NCI-H1105 (cell line): ENCODE measurements around the gene SCNN1G.
"Not testable (repeated sequence)": the region's sequence is repeated elsewhere in the genome, so short reads cannot be mapped to it uniquely, and the experiment has no call there.

Experiments
- DNase-seq: peaks from one replicate; lab custom pipeline; 2025; lab: John Stamatoyannopoulos, UW

SCNN1G gene, protein sequence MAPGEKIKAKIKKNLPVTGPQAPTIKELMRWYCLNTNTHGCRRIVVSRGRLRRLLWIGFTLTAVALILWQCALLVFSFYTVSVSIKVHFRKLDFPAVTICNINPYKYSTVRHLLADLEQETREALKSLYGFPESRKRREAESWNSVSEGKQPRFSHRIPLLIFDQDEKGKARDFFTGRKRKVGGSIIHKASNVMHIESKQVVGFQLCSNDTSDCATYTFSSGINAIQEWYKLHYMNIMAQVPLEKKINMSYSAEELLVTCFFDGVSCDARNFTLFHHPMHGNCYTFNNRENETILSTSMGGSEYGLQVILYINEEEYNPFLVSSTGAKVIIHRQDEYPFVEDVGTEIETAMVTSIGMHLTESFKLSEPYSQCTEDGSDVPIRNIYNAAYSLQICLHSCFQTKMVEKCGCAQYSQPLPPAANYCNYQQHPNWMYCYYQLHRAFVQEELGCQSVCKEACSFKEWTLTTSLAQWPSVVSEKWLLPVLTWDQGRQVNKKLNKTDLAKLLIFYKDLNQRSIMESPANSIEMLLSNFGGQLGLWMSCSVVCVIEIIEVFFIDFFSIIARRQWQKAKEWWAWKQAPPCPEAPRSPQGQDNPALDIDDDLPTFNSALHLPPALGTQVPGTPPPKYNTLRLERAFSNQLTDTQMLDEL

DNA sequence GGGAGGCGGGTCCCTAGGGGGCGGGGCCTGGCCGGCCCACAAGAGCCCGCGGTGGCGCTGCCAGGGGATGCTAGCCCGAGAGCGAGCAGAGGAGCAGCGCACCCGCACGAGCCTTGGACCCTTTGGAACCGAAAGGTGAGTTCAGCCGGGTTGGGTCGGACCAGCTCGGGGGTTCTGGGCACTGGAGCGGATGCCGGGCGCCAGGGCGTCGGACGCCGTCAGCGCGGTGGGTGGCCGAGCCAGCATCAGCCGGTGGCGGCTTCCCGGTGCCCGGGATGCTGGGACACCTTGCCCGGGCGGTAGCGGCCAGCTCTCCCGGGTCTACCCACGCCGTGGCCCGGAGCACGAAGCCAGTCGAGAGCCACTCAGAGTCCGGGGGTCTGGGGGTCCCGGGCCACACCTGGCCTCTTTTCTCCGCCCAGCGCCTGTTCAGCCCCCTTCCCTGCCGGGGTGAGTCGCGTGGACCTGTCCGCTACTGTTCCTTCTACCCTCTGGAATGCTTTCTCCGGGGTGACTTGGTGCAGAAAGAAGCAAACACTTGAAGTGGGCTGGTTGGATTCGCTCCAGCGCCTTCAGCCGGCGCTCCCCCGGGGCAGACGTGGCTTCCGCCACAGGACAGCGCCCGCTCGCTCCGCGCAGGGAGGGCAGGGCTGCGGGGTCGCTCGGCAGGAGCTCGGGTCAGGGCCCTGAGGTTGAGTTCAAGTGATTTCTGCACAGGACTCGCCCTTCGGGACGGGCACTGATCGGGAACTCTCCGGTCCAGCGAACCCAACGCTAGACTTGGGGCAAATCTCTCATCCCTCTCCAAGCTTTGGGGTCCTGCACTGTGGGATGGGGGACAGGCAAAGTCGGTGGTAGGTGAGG lies at the start of gene SCNN1G:
Gene SCNN1G, plus strand, starts transcription at position 67 of the 864 bp plus-strand sequence. CDS start 3,527 bp downstream, outside the sequence.
- peak; percentile 6 for DNase-seq

DNA sequence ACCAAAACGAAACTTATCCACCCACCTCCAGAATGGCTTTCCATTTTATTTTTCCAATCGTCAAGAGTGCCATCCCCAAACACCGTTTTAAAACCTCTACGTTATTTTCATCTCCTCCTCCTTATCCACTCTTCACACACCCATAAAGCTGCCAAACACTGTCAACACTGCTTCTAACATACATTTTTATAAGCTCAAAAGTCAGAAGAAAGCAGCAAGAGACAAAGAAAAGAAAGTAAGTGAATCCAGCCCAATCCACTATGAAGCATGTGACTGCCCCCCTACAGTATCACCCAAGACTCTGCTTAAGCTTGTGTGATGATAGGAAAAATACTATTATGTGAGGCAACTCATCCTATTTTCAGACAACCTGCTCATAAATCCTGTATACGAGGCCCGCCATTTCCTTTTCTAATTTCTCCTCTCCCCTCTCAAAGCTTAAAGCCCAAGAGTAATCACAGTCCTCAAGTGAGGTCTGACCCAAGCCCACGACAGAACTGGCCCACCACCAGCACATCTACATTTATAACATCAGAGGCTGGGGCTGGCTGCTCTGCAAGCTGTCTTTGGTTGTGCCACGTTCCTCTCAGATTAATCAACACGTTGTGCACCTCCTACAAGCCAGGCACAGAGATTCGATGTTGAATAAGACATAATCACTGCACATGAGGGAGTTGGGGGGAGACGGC lies 49.6 kb upstream of the SCNN1G start:
- no peak for DNase-seq

DNA sequence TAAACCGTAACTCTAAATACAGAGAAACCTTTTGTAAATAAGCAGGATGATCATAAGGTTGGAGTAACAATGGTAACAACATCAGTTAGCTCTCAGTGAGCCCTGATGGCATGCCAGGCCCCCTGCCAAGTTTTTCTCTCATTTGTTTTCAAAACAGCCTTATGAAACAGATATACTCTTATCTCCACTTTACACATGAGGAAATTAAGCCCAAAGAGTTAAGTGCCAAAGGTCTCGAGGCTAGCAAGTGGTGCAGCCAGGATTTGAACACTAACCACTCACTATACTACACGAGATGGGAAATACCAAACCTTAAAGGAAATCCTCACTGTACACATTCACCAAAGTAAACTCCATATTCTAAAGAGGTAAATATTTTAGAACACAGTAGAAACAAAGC lies 48.3 kb upstream of the SCNN1G start:
- no peak for DNase-seq

DNA sequence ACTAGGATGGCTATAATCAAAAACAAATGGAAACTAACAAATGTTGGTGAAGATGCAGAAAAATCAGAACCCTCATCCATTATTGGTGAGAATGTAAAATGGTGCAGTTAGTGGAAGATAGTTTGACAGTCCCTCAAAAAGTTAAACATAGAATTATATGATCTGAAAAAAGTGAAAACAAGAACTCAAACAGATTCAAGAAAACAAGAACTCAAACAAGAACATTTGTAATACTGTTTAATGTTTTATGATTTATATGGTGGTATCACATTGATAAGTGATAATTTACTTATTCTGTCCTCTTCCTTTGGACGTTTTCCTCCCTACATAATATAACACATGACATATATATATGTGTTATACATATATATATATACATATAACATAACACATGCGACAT lies 45.3 kb upstream of the SCNN1G start:
- DNase-seq, result no peak

DNA sequence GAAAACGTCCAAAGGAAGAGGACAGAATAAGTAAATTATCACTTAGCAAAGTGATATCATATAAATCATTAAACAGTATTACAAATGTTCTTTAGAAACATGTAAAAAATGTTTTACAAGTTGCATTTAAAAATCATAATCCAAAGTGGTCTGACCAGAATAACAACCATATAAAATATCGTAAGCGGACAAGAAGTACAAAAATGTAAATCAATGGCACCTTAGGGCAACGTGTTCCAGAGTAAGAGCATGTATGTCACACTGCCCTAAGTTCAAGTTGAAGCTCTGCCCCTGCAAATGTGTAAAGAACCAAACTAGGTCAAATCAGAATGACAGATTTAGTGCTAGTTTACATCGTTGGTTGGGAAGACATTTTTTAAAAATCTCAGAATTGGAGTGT lies 44.7 kb upstream of the SCNN1G start:
- no peak for DNase-seq

DNA sequence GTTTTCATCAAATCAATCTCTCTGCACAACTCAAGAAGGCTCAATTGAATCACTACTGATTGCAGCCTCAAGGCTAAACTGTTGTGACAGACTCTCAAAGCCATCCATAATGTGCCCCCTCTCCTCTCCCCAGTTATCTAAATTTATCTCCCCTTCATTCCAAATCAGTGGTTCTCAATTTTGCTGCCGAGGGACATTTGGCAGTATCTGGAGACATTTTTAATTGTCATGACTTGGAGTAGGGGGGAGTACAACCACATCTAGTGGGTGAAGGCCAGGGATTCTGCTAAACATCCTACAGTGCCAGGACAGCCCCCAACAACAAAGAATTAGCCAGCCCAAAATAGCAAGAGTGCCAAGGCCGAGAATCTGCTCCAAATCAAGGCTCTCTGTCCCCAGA lies 42.4 kb upstream of the SCNN1G start:
- no peak for DNase-seq

DNA sequence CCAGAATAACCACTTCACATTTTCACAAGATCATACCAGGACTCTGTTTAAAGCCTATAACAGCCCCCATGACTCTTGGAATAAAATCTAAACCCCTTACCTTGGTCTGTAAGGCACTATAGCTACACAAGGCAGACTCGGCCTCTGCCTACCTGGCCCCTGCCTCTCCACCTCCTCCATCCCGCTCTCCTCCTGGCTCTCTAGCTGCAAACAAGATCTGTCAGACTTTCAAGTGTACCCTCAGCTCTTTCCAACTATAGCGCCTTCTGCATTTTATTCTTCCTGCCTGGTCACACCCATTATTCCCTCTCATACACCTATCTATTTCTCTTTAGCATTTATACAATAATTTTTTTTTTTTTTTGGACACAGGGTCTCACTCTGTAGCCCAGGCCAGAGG lies 41.5 kb upstream of the SCNN1G start:
- DNase-seq, result no peak

DNA sequence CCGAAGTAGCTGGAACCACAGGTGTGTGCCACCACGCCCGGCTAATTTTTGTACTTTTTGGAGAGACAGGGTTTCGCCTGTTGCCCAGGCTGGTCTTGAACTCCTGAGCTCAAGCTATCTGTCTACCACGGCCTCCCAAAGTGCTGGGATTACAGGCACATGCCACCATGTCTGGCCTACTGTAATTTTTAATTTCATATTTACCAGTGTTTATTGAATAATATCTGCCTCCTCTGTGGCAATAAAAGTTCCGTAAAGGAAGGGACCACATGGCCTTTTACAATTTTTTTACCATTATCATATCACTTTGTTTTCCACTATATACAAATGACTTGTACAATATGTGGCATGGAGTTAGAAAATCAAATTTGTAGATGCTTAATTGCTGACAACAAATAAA lies 41.0 kb upstream of the SCNN1G start:
- DNase-seq, result no peak

DNA sequence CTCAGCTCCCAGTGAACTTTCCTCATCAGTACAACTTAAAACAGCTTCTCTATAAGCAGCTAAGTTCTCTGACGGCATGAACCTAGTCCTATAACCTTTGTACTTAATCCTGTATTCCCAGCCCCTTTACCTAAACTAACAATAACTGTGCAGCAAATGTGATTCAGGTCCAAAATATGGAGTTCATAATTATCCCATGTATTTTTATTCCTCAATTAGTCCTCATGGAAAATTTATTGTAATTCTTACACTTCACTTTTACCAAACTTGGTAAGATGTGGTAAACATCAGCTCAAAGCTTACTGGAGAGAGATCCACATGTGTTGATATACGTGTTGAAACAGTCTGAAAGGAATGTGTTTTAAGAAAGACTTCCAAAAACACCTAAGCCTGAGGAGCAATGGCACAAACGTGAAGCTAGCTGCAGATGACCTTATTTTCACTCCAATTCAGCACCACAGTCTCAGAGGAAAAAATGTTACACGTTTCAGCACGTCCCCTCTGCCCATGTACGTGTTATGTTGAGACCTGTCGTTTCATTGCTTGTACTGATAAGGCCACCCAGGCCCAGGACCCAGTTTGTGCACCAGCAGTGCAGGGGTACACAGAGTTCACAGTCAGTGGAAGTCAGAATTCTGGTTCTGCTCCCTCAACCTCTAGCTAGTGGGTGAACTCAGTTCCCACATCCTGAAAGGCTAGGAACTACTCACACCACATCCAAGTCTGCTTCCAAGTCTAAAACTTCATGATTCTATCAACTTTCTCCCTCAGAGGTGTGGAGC lies 40.4 kb upstream of the SCNN1G start:
- DNase-seq, result no peak

DNA sequence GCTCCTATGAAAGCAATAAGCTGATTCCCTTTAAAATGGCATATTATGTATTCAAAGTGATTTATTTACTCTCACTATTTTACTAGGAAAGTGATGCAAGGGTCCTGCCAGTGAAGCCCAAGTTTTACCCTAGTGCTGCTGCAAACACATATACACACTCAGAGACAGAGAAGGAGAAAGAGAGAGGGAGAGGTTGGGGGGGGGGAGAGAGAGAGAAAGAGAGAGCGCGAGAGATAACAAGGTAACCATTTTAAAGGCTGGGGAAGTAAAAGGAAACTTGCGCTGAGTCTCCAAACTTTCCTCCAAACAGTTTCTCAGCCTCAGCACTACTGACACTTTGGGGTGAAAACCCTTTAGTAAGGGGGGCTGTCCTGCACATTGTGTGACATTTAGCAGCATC lies 39.2 kb upstream of the SCNN1G start:
- no peak for DNase-seq

DNA sequence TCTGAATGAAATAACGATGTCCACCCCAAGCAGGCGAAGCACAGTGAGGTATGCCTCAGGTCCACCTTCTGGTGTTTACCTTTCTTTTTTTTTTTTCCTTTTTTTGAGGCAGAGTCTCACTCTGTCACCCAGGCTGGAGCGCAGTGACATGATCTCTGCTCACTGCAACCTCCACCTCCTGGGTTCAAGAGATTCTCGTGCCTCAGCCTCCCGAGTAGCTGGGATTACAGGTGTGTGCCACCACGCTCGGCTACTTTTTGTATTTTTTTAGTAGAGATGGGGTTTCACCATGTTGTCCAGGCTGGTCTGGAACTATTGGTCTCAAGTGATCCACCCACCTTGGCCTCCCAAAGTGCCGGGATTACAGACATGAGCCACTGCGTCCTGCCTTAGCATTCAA lies 38.2 kb upstream of the SCNN1G start:
- not testable (repeated sequence) for DNase-seq

DNA sequence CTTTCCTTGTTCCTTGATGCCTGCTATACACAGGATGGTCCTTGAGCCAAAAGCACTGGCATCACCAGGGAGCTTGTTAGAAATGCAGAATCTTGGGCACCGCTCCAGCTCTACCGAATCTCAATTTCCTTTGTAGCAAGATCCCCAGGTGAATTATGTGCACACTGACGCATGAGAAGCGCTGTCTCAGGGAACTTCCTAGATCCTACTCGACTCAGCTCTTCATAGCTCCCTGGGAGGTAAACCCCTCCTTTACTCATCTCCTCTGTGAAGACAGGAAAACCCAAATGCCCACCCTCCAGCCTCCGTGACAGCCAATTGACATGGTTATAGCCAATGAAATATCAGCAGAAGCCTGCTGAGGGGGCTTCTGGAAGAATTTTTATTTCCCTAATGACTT lies 37.4 kb upstream of the SCNN1G start:
- no peak for DNase-seq

DNA sequence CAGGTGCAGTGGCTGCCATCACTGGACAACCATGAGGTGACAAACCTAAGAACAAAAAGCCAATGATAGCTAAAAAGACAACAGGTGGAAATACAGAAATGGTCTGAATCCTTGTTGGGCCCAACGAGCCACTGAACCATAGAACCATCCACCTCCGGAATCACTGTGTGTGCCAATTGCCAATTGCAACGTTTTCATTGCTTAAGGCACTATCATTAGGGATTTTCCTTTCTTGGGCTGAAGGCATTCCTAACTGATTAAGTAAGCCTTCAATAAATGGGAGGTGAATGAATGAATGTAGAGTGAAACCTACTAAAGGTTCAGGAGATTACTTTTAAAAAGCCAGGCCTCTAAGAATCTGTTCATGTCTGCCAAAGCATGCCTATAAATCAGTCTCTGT lies 36.9 kb upstream of the SCNN1G start:
- DNase-seq, result no peak

DNA sequence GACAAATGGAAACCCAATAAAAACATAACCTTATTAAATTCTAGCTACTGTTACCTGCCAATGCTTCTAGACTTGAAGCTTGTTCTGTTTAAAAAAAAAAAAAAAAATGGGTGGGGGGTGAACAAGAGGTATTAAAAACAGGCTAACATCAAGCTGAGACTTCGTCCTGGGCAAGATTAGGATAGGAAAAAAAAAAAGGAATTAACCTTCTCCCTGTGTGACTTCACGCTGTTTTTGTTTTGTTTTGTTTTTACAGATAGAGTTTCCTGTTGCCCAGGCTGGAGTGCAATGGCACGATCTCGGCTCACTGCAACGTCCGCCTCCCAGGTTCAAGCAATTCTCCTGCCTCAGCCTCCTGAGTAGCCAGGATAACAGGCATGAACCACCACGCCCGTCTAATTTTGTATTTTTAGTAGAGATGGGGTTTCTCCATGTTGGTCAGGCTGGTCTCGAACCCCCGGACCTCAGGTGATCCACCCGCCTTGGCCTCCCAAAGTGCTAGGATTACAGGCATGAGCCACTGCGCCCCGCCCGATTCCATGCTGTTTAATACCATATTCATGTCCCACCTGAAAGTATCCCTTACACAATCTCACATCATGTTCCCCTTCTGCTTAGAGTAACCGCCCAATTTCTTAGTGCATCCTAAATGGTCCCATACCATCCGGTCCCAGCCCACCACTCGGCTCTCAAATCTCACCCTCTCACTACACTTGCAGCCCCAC lies 35.5 kb upstream of the SCNN1G start:
- no peak for DNase-seq

DNA sequence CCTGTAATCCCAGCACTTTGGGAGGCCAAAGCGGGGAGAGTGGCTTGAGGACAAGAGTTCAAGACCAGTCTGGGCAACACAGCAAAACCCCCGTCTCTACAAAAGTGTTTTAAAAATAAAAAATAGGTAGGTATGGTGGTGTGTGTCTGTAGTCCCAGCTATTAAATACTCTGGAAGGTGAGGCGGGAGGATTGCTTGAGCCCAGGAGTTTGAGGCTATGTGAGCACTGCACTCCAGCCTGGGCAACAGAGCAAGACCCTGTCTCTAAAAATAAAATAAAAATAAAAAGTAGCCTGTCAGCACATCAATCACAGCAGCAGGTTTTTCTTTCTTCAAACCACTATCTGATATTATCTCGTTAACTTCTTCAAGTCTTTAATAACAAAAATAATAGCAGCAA lies 34.9 kb upstream of the SCNN1G start:
- no peak for DNase-seq

DNA sequence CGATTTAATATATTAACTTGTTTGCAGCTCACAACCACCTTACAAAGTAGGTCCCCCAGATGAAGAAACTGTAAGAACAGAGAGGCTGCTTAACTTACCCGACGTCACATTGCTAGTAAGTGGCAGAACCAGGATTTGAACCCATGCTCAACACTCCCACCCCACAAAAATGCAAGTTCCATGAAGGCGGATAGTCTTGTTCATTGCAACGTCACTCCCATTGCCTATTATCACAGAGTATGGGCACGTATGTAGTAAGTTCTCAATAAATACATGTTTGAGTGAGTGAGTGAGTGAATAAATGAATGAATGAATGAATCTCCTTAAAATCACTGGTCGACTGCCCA lies 34.4 kb upstream of the SCNN1G start:
- no peak for DNase-seq

DNA sequence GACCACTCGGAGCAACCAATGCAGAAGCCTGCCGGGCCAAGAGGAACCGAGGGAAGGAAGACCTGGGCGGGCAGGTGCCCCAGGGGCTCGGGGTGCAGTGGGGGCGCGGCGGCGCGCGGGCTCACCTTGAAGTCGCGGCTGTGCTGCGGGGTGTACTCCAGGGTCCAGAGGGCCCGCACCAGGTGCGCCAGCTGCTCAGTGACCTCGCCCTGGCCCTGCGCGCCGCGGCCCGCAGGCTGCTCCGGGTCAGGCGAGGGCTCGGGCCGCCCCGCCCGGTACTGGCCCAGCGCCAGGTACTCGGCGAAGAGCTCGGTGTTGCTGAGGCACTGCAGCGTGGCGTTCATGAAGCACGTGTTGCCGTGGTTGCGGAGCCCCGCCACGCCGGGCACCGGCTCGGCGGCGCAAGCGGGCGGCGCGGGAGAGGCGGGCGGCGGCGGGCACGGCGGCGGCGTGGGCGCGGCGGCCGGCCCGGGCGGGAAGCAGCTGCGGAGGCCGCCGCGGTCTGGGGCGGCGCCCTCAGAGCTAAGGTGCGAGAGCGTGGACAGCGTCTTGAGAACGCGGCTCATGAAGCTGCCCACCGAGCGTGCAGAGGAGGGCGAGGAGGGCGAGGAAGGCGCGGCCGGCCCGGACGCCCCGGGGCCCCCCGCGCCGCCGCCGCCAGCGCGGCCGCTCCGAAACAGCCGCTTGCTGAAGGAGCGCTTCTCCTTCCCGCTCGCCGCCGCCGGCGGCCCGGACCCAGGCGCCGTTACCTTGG lies 33.9 kb upstream of the SCNN1G start:
- peak; percentile 25 for DNase-seq

DNA sequence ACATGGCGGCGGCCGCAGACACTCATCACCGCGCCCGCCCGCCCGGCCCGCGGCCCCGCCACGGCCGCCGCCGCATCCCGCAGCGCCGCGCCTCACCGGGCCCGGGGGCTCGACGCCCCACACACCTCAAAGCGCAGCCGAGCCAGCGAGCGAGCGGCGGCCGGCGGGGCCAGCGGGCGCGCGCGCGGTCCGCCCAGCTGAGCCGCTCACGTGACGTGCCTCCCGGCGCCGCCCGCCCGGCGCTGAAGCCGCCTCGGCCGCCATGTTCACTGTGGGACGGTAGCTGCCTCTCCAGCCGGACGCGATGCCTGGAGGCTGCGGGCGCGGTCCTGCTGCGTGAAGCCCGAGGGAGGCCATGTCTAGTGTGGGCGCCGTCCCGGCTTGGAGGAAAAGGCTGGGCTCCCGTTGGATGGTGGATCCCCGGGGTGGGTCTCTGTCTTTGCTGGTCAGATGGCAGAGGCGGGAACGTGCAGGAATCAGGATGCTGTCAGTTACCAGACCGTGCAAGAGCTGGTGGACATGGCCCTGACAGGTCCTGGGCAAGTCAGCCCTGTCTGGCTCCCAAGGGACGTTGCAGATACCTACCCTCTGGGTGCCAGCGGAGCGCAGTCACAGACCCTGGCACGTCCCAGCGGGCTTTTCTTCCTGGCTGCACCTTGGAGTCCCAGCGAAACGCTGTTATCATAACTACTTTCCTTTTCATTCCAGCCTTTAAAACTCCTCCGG lies 33.1 kb upstream of the SCNN1G start, which contains the start of gene USP31:
Gene USP31, minus strand, starts transcription at position 186 of the 726 bp plus-strand sequence. Its CDS starts 182 bp downstream, at position 4.
- DNase-seq, result peak; percentile 96

DNA sequence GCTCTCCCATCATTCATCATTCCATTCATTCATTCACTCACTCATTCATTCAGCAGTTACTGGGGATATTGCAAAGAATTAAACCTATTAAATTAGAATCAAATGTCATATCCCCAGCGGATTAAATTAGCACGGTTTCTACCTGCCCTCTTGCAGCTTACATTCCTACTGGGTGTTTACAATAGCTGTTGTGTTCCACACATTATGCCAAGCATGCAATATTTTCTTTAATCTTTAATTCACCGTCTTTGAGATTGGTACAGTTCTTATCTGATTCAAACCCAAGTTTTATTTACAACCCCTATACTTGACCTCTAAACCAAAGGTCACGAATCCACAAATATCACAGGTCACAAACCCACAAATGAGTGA lies 32.6 kb upstream of the SCNN1G start:
- no peak for DNase-seq
